IPS-20b (cell line): ENCODE data around the gene SLITRK2.
A peak's percentile ranks its signal among the peaks of the same experiment; 100 is the strongest.

Experiments used
- H3K27ac ChIP-seq: one replicate; pipeline ENCODE4 v1.5.1; 2013; ENCODE audit warnings: low read length
- H3K27me3 ChIP-seq: 2 replicates; pipeline ENCODE4 v1.6.1; 2013; ENCODE audit warnings: mild to moderate bottlenecking, low read length, inconsistent platforms; ENCODE audit not compliant: insufficient read depth
- H3K36me3 ChIP-seq: 2 replicates; pipeline ENCODE4 v1.6.1; 2013; ENCODE audit warnings: low read depth, mild to moderate bottlenecking, inconsistent platforms, low read length, moderate library complexity; ENCODE audit not compliant: insufficient read depth
- H3K4me1 ChIP-seq: 2 replicates; pipeline ENCODE4 v1.6.1; 2013; ENCODE audit warnings: mild to moderate bottlenecking, control low read depth, inconsistent platforms, low read length, moderate library complexity; ENCODE audit not compliant: insufficient read depth
- H3K4me3 ChIP-seq: 2 replicates; pipeline ENCODE4 v1.5.1; 2013; ENCODE audit warnings: mild to moderate bottlenecking, low read length, inconsistent platforms
- H3K9ac ChIP-seq: 2 replicates; pipeline ENCODE4 v1.6.1; 2013; ENCODE audit warnings: low read depth, mild to moderate bottlenecking, inconsistent platforms, low read length, moderate library complexity
- H3K9me3 ChIP-seq: 2 replicates; pipeline ENCODE4 v1.6.1; 2013; ENCODE audit warnings: mild to moderate bottlenecking, low read depth, low read length, inconsistent platforms; ENCODE audit not compliant: insufficient read depth

Gene SLITRK2, protein sequence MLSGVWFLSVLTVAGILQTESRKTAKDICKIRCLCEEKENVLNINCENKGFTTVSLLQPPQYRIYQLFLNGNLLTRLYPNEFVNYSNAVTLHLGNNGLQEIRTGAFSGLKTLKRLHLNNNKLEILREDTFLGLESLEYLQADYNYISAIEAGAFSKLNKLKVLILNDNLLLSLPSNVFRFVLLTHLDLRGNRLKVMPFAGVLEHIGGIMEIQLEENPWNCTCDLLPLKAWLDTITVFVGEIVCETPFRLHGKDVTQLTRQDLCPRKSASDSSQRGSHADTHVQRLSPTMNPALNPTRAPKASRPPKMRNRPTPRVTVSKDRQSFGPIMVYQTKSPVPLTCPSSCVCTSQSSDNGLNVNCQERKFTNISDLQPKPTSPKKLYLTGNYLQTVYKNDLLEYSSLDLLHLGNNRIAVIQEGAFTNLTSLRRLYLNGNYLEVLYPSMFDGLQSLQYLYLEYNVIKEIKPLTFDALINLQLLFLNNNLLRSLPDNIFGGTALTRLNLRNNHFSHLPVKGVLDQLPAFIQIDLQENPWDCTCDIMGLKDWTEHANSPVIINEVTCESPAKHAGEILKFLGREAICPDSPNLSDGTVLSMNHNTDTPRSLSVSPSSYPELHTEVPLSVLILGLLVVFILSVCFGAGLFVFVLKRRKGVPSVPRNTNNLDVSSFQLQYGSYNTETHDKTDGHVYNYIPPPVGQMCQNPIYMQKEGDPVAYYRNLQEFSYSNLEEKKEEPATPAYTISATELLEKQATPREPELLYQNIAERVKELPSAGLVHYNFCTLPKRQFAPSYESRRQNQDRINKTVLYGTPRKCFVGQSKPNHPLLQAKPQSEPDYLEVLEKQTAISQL

DNA sequence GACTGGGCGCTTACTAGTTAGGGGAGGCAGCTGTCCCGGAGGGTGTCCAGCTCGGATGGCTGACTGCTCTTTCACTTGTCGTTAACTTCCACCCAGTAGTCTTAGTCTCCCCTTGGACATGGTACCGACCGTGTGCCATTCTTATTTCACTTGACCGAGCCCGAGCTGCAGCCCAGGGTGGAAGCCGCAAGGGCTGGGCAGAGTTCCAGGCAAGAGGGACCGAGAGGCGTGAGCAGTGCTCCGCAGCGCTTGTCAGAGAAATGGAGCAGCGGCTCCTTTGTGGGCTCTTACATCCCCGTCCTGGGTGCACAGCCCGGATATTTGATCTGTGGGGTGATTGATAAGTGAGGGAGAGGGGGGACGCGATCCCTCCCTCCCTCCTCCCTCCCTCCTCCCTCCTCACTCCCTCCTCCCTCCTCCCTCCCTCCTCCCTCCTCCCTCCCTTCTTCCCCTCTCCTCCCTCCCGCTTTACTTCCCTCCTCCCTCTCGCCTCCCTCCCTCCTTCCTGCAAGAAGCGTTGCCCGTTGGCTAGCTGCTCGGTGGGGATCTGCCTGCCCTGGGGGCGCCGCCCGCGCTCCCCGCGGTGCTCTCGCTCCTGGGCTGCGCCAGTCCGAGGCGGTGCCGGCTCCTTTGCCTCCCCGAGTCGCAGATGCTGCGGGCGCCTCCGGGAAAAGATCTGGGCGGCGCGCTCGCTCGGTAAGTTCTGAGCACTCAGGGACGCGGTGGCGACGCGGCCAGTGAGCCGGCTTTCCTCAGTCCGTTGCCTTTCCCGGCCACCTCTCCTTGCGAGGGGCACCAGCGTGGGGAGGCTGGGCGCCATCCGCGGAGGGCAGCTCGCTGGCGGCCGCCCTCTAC, at the start of gene SLITRK2:
TSS of gene SLITRK2 (plus strand) at position 499 of the 855 bp plus-strand sequence. CDS start 4,597 bp downstream, outside the sequence.
- 0 out of 2 replicates have a peak, but pooled peaks cover 1% of the 10 kb centered on the region for H3K4me1 ChIP-seq
- H3K9me3 ChIP-seq, result no peaks in the 10 kb centered on the region
- no peaks in the 10 kb centered on the region for H3K36me3 ChIP-seq
- no peak within 1 kb of the TSS for H3K27ac ChIP-seq
- peak within 1 kb of the TSS; percentile 63 for H3K4me3 ChIP-seq
- H3K27me3 ChIP-seq, result peaks cover 98% of the 10 kb centered on the region
- no peak within 1 kb of the TSS for H3K9ac ChIP-seq

DNA sequence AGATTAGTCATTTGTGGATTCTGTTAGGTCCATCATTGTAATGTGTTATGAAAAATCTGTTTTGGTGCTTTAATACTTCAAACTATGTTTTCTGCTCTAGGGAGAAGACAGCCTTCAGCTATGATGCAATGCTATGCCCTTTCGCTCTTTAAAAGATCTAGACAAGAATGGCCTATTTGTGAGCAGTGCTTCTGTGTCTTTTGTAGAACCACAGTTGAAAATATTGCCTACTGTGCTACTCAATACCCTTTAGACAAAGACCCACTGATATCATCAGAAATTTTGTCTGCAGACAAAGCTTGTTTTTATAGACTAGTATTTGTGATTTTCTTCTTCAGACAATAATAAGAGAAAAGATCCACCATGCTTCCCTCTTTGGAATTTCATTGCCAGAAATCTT, 44.6 kb upstream of the SLITRK2 start:
- Histone ChIP-seq H3K4me3 (no peak overlapping the region), H3K27ac (no peak overlapping the region), H3K4me1 (no peaks in the 10 kb centered on the region), H3K27me3 (no peaks in the 10 kb centered on the region), H3K9me3 (no peaks in the 10 kb centered on the region), H3K36me3 (no peaks in the 10 kb centered on the region), H3K9ac (no peak overlapping the region)

DNA sequence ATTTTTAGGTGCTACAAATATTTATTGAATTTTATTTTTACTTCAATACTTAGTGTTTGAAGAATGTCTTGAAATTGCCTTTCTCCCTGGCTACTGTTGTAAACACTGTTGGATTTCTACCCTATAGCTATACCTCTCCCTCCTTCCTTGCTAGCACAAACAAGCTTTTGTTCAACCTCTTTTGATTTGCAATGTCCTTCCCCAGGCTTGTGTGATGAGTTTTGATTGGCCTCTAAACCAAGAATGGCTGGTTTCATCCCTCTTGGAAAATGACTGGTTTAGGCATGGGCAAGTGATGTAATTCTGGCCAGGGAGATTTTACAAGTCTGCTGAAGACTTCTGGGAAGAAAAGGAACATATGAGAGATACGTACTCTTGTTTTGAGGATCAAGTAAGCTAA, 25.3 kb upstream of the SLITRK2 start:
- Histone ChIP-seq H3K27ac (no peak overlapping the region), H3K9me3 (no peaks in the 10 kb centered on the region), H3K36me3 (no peaks in the 10 kb centered on the region), H3K27me3 (no peaks in the 10 kb centered on the region), H3K4me3 (no peak overlapping the region), H3K9ac (no peak overlapping the region), H3K4me1 (no peaks in the 10 kb centered on the region)

DNA sequence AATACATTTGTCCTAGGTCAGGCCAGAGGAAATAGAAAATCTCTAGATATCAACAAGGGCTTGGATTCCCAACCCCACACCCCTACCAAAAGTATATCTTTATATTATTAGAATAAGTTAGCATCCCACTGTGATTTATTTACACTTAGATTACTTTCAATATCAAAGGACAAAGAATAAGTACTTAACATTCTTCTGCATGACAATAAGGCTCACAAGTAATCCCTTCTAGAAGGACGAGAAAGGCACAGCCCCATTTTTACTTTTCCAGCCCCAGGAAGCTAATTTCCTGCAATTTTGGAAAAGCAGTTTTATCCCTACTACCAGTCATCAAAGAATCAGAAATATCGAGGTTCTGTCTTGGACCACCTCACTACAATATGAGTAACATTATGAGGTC, 14.1 kb upstream of the SLITRK2 start:
- Histone ChIP-seq H3K36me3 (no peaks in the 10 kb centered on the region), H3K27ac (no peak overlapping the region), H3K9me3 (no peaks in the 10 kb centered on the region), H3K4me3 (no peak overlapping the region; the same call in 1 of the 2 replicates), H3K4me1 (peaks cover 4% of the 10 kb centered on the region; the same call in 1 of the 2 replicates), H3K27me3 (peaks cover 66% of the 10 kb centered on the region), H3K9ac (no peak overlapping the region)

DNA sequence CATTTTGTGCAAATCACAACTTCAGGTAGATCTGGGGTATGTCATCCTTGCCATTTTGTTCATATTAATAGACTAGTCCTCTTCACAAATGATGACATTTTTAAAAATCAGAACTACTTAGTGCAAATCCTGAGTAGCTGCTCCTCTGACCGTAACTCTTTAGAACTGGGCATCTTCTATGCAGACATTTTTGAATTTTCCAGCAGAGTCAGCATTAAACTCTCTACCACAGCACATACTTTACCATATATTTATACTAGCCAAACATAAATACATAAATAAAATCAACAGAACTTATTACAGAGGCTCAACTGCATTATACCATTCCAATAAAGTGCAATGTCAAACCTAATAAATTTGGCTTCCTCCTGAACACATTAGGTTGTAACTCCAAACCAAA, 4.5 kb upstream of the SLITRK2 start:
- H3K27me3 ChIP-seq, result peaks cover 72% of the 10 kb centered on the region
- no peaks in the 10 kb centered on the region for H3K4me1 ChIP-seq
- H3K4me3 ChIP-seq, result no peak overlapping the region
- H3K27ac ChIP-seq, result no peak overlapping the region
- H3K9ac ChIP-seq, result no peak overlapping the region
- H3K9me3 ChIP-seq, result no peaks in the 10 kb centered on the region
- H3K36me3 ChIP-seq, result no peaks in the 10 kb centered on the region

DNA sequence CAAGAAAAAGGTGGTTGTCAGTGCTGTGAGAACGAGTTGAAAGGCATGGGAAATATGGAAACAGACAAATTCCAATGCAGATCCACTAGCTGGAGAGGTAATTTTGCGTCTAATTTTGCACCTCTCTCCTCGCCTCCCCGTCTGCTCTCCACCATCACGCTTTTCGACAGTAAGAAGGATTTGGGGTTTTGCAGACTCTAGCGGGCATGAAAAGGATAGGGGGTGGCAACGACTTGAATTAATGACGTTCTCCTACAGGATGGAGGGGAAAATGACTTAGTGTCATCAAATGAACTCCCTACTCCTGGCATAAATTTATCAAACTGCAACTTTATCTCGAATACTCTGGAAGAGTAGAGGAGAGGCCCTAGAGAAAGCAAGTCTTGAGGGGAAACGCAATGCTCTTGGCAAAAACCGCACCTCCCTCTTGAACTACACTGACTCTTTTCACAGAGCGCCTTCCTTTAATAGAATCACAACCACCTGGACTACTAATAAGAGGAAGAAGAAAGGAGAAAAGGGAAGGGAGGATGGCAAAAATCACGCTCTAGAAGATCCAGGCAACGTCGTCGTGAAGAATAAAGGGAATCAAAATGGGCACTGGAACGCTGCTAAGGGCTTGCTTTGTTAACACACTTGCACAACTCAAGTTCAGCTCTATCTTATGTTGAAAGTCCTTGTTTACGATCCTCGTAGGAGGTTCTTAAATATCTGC, 871 bp upstream of the SLITRK2 start:
- Histone ChIP-seq H3K27ac (no peak overlapping the region), H3K36me3 (no peaks in the 10 kb centered on the region), H3K9ac (no peak overlapping the region), H3K27me3 (peaks cover 97% of the 10 kb centered on the region), H3K9me3 (no peaks in the 10 kb centered on the region), H3K4me1 (no peaks in the 10 kb centered on the region), H3K4me3 (peak overlapping the region; percentile 56)

DNA sequence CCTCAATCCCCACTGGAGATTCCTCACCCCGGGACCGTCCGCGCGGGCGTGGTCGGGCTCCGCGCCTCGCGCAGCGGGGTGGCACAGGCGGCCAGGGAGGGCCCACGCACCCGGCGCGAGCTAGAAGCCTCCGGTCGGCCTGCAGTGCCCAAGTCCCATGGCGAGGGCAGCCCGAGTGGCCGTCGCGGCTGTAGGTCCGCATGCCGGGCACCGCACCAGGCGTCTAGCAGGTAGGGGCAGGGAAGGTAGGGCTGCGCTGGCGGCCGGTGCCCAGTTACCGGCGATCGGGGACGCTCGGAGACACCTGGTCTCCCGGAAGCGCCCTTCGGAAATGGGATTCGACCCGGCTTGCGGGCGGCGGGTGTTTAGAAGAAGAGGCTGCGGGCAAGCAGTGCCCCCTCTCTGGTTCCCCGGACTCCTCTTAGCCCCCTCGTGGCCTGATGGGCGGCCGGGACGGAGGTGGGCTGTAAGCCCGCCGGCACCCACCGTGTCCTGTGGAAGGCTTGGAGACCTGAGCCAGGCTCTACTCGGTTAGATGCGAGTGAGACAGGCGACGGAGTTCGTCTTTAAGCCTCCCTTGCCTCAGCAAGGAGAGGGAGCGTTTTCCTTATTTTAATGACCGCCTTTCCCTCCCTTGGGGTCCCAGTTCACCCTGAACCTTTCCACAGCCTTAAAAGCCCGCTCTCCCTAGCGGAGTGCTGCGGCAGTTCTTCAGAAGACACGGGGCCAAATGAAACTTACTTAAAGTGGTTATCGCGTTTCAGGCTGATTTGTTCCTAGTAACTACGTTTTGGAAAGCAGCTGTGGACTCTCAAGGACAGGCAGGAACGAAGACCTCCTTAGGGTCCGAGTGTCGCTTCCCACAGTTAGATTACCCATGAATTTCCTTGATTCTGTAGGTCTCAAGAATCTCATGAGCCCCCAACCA, 821 bp downstream of the SLITRK2 start:
- H3K36me3 ChIP-seq, result no peaks in the 10 kb centered on the region
- H3K4me1 ChIP-seq, result 0 out of 2 replicates have a peak, but pooled peaks cover 4% of the 10 kb centered on the region
- no peak overlapping the region for H3K9ac ChIP-seq
- H3K27ac ChIP-seq, result no peak overlapping the region
- H3K4me3 ChIP-seq, result peak overlapping the region; percentile 63
- peaks cover 98% of the 10 kb centered on the region for H3K27me3 ChIP-seq
- H3K9me3 ChIP-seq, result no peaks in the 10 kb centered on the region

DNA sequence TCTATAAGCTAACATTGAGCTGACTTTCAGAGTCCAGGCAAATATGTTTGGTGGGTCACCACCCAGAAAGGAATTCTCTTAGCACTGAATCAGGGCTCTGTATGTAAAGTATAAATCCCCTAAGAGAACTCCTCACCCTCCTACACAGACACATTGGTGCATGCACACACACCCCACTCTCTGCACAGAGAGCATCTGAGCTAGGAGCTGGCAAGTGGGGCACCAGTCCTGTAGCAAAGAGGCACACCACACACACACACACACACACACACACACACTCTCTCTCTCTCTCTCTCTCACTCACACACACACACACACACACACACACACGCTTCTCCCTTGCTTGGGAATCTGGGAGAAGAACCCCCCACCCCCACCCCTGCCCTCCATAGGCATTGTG, 3.2 kb downstream of the SLITRK2 start:
- H3K9ac ChIP-seq, result no peak overlapping the region
- no peaks in the 10 kb centered on the region for H3K36me3 ChIP-seq
- 0 out of 2 replicates have a peak, but pooled peaks cover 4% of the 10 kb centered on the region for H3K4me1 ChIP-seq
- H3K9me3 ChIP-seq, result no peaks in the 10 kb centered on the region
- H3K27ac ChIP-seq, result no peak overlapping the region
- H3K4me3 ChIP-seq, result peak overlapping the region; percentile 66; the same call in 1 of the 2 replicates
- peaks cover 90% of the 10 kb centered on the region for H3K27me3 ChIP-seq

DNA sequence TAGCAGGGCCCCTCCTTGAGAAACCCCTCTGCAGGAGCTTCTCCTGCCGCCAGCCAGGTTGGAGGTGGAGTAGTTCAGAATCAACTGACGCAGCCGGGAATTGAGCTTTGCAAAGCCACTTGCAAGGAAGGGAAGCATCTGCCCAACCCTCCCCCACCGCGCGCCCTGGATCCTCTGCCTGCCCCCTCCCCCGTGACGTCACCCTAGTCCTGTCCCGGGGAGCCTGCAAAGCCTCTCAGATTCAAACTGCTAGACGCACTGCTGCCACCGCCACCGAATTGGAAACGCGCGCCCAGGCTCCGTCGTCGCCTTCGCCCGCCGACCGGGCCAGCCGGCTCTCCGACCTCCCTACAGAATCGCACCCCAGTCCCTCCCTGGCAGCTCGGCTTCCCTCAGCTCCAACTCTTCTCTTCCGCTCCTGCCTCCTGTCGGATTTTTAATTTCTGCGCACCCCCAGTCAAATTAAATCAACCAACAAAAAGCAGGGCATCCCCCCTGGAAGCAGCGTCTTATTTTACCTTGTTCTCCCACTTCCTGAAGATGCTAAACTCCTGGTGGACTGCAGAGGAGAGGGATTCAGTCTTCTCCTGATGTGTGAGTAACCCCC, 3.8 kb downstream of the SLITRK2 start:
- H3K36me3 ChIP-seq, result no peaks in the 10 kb centered on the region
- H3K4me3 ChIP-seq, result peak overlapping the region; percentile 66
- peaks cover 84% of the 10 kb centered on the region for H3K27me3 ChIP-seq
- 0 out of 2 replicates have a peak, but pooled peaks cover 4% of the 10 kb centered on the region for H3K4me1 ChIP-seq
- no peak overlapping the region for H3K27ac ChIP-seq
- no peak overlapping the region for H3K9ac ChIP-seq
- H3K9me3 ChIP-seq, result no peaks in the 10 kb centered on the region
